HEK293 (cell line): ENCODE results near the gene FBRSL1.

Experiments
- CTCF ChIA-PET: fragments of 350-600 bp; formaldehyde crosslinking; extraction: SDS; loops from one replicate; lab custom pipeline; 2021; ENCODE audit warnings: antibody characterized with exemption; lab: Yijun Ruan, JAX
- POLR2A ChIA-PET: fragments of 300-600 bp; formaldehyde crosslinking; extraction: SDS; loops from one replicate; lab custom pipeline; 2020; ENCODE audit warnings: antibody characterized with exemption, inconsistent platforms; lab: Yijun Ruan, JAX
- H3K27ac ChIP-seq: fragments of 200-500 bp; sonication (Bioruptor generic); 2 replicates; pipeline ENCODE4 v1.5.1; 2014; ENCODE audit warnings: low read depth, low read length, control low read depth, inconsistent platforms; ENCODE audit errors: extremely low read depth
- H3K36me3 ChIP-seq, 2 experiments: fragments of 200-500 bp in 1 of 2; sonication (Bioruptor generic) in 1 of 2; 1 replicate in 1 of 2; 2 replicates in 1 of 2; pipeline ENCODE4 v1.5.1; 2014 to 2017; ENCODE audit warnings: inconsistent platforms in 2 of 2, low read length in 2 of 2; ENCODE audit not compliant: control insufficient read depth in 2 of 2, insufficient read depth in 1 of 2
- H3K4me1 ChIP-seq: fragments of 200-500 bp; sonication (Bioruptor generic); 2 replicates; pipeline ENCODE4 v1.5.1; 2014; ENCODE audit warnings: mild to moderate bottlenecking, low read length, inconsistent platforms; ENCODE audit not compliant: control insufficient read depth, insufficient read depth
- H3K4me3 ChIP-seq: 2 replicates; pipeline ENCODE4 v1.5.1; 2011; ENCODE audit warnings: low read depth, mild to moderate bottlenecking, control low read depth, low read length, moderate library complexity
- H3K9me3 ChIP-seq: fragments of 200-500 bp; sonication (Bioruptor generic); 2 replicates; pipeline ENCODE4 v1.5.1; 2014; ENCODE audit warnings: low read depth, low read length, inconsistent platforms; ENCODE audit not compliant: control insufficient read depth, insufficient read depth
- BCL11A ChIP-seq: fragments of 450-650 bp; formaldehyde crosslinking; IDR thresholded peaks from 2 replicates; pipeline ENCODE4 v1.5.1; 2016; ENCODE audit warnings: low read depth, missing biosample characterization, missing genetic modification characterization
- HOXA7 ChIP-seq: sonication (generic); formaldehyde crosslinking; IDR thresholded peaks from 2 replicates; pipeline ENCODE4 v1.8.1; 2022; ENCODE audit warnings: missing genetic modification reagents, borderline replicate concordance
- KLF10 ChIP-seq: fragments of 450-650 bp; IDR thresholded peaks from 2 replicates; pipeline ENCODE4 v1.5.1; 2018; ENCODE audit warnings: missing biosample characterization, mild to moderate bottlenecking, missing genetic modification characterization
- KLF7 ChIP-seq: fragments of 450-650 bp; formaldehyde crosslinking; IDR thresholded peaks from 2 replicates; pipeline ENCODE4 v1.5.1; 2016; ENCODE audit warnings: missing biosample characterization, missing genetic modification characterization, borderline replicate concordance
- YY2 ChIP-seq: fragments of 450-650 bp; formaldehyde crosslinking; IDR thresholded peaks from 2 replicates; pipeline ENCODE4 v1.5.1; 2016; ENCODE audit warnings: missing biosample characterization, missing genetic modification characterization
- ZBTB48 ChIP-seq: fragments of 450-650 bp; formaldehyde crosslinking; IDR thresholded peaks from 2 replicates; pipeline ENCODE4 v1.5.1; 2016; ENCODE audit warnings: missing biosample characterization, missing genetic modification characterization
- ZEB2 ChIP-seq: fragments of 450-650 bp; formaldehyde crosslinking; IDR thresholded peaks from 2 replicates; pipeline ENCODE4 v1.5.1; 2016; ENCODE audit warnings: missing biosample characterization, missing genetic modification characterization
- ZNF112 ChIP-seq: fragments of 450-650 bp; formaldehyde crosslinking; IDR thresholded peaks from 2 replicates; pipeline ENCODE4 v1.5.0; 2017; ENCODE audit warnings: missing biosample characterization, missing genetic modification characterization
- ZNF133 ChIP-seq: fragments of 450-650 bp; formaldehyde crosslinking; IDR thresholded peaks from 2 replicates; pipeline ENCODE4 v1.5.1; 2016; ENCODE audit warnings: missing biosample characterization, missing genetic modification characterization
- ZNF169 ChIP-seq: fragments of 450-650 bp; formaldehyde crosslinking; IDR thresholded peaks from 2 replicates; pipeline ENCODE4 v1.5.1; 2016; ENCODE audit warnings: missing biosample characterization, missing genetic modification characterization
- ZNF174 ChIP-seq: fragments of 450-650 bp; formaldehyde crosslinking; IDR thresholded peaks from 2 replicates; pipeline ENCODE4 v1.5.0; 2017; ENCODE audit warnings: missing biosample characterization, mild to moderate bottlenecking, missing genetic modification characterization
- ZNF223 ChIP-seq: fragments of 450-650 bp; formaldehyde crosslinking; IDR thresholded peaks from 2 replicates; pipeline ENCODE4 v1.5.1; 2016; ENCODE audit warnings: missing biosample characterization, missing genetic modification characterization
- ZNF239 ChIP-seq: fragments of 450-650 bp; formaldehyde crosslinking; IDR thresholded peaks from 2 replicates; pipeline ENCODE4 v1.5.1; 2016; ENCODE audit warnings: missing biosample characterization, missing genetic modification characterization
- ZNF366 ChIP-seq: fragments of 450-650 bp; formaldehyde crosslinking; conservative IDR thresholded peaks from 2 replicates; pipeline ENCODE4 v1.5.1; 2016; ENCODE audit warnings: missing biosample characterization, missing genetic modification characterization
- ZNF510 ChIP-seq: fragments of 450-650 bp; formaldehyde crosslinking; IDR thresholded peaks from 2 replicates; pipeline ENCODE4 v1.5.1; 2018; ENCODE audit warnings: mild to moderate bottlenecking, missing genetic modification characterization, missing biosample characterization; ENCODE audit not compliant: insufficient replicate concordance
- ZNF549 ChIP-seq: fragments of 450-650 bp; IDR thresholded peaks from 2 replicates; pipeline ENCODE4 v1.5.1; 2018; ENCODE audit warnings: missing biosample characterization, missing genetic modification characterization, mild to moderate bottlenecking, inconsistent platforms, moderate library complexity
- ZNF555 ChIP-seq: fragments of 450-650 bp; formaldehyde crosslinking; conservative IDR thresholded peaks from 2 replicates; pipeline ENCODE4 v1.5.1; 2017; ENCODE audit warnings: missing biosample characterization, mild to moderate bottlenecking, missing genetic modification characterization, inconsistent platforms
- ZNF585B ChIP-seq: fragments of 450-650 bp; formaldehyde crosslinking; IDR thresholded peaks from 2 replicates; pipeline ENCODE4 v1.5.1; 2016; ENCODE audit warnings: missing biosample characterization, missing genetic modification characterization
- ZNF664 ChIP-seq: fragments of 450-650 bp; formaldehyde crosslinking; IDR thresholded peaks from 2 replicates; pipeline ENCODE4 v1.5.1; 2016; ENCODE audit warnings: missing biosample characterization, missing genetic modification characterization
- ZXDB ChIP-seq: fragments of 450-650 bp; formaldehyde crosslinking; IDR thresholded peaks from 2 replicates; pipeline ENCODE4 v1.5.1; 2016; ENCODE audit warnings: missing biosample characterization, missing genetic modification characterization
- TF ChIP-seq, protein P1 (sequence below): fragments of 450-650 bp; formaldehyde crosslinking; IDR thresholded peaks from 2 replicates; pipeline ENCODE4 v1.5.1; 2016; ENCODE audit warnings: missing biosample characterization, missing genetic modification characterization
- TF ChIP-seq, protein P2 (sequence below): fragments of 450-650 bp; formaldehyde crosslinking; IDR thresholded peaks from 2 replicates; pipeline ENCODE4 v1.5.1; 2017; ENCODE audit warnings: missing biosample characterization, missing genetic modification characterization

Gene FBRSL1

DNA sequence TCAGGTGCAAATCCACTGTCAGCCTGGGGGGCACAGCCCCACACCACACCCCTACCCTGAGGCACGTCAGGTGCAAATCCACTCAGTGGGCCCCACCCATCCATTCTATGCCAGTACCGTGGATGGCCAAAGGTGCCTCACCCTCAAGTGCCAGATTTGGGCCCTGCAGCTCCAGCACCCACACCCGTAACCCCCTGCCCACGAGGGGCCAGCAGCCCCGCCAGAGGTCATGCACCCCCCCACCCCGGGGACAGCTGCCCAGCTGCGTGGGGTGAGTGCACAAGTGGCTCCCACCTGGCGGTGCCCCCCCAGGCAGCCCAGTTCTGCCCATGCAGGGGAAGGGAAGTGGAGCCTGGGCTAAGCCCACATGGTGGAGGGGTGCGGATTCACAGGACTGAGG is 51.2 kb downstream of the FBRSL1 start (continued):
- TF ChIP-seq, protein P1, sequence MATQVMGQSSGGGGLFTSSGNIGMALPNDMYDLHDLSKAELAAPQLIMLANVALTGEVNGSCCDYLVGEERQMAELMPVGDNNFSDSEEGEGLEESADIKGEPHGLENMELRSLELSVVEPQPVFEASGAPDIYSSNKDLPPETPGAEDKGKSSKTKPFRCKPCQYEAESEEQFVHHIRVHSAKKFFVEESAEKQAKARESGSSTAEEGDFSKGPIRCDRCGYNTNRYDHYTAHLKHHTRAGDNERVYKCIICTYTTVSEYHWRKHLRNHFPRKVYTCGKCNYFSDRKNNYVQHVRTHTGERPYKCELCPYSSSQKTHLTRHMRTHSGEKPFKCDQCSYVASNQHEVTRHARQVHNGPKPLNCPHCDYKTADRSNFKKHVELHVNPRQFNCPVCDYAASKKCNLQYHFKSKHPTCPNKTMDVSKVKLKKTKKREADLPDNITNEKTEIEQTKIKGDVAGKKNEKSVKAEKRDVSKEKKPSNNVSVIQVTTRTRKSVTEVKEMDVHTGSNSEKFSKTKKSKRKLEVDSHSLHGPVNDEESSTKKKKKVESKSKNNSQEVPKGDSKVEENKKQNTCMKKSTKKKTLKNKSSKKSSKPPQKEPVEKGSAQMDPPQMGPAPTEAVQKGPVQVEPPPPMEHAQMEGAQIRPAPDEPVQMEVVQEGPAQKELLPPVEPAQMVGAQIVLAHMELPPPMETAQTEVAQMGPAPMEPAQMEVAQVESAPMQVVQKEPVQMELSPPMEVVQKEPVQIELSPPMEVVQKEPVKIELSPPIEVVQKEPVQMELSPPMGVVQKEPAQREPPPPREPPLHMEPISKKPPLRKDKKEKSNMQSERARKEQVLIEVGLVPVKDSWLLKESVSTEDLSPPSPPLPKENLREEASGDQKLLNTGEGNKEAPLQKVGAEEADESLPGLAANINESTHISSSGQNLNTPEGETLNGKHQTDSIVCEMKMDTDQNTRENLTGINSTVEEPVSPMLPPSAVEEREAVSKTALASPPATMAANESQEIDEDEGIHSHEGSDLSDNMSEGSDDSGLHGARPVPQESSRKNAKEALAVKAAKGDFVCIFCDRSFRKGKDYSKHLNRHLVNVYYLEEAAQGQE (tag by site-specific recombination): no peak
- TF ChIP-seq YY2 (tag by site-specific recombination) (no peak), ZNF366 (no peak), ZEB2 (no peak)

DNA sequence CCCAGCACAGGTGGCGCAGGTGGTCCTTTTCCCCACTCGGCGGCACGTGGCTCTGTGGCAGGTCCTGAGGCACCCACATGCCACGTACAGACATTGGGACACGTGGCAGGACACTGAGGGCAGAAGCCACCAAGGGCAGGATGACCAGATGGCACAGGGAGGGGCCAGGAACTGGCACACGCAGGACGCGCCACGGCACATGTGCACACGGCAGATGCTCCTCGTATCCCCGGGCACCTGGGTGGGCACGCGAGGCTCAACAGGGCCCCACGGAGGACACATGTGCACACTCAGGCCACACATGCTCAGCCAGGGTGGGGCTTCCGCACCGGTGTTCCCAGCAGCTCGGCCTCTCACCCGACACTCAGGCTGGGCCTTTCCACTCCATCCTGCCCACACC is 52.0 kb downstream of the FBRSL1 start:
- no peaks in the 10 kb centered on the region for H3K9me3 ChIP-seq
- no peaks in the 10 kb centered on the region for H3K36me3 ChIP-seq
- TF ChIP-seq KLF7 (no peak), ZNF585B (no peak), ZNF169 (no peak), ZXDB (no peak), ZNF510 (tag by site-specific recombination) (no peak), KLF10 (tag by site-specific recombination) (no peak), ZNF549 (tag by site-specific recombination) (no peak), ZNF174 (no peak), ZNF133 (tag by site-specific recombination) (no peak)

DNA sequence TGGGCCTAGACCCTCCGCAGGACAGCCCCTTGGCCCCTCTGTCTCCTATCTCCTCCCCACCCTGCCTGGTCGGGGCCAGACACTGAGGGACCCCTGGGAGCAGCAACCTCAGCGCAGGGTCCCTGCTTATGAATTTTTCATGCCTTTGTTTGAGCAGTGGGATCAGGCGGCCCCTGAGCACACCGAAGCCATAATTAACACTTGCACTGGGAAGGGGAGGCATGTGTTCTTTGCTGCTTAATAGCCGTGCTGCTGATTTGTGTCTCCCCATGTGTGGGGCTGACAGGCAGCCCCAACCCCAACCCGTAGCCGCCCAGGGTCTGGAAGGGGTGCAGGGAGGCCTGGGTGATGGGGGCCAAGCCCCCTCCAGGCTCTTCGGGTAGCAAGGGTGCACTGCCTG is 52.7 kb downstream of the FBRSL1 start:
- ChIA-PET POLR2A (no interaction called here), CTCF (no interaction called here)
- Histone ChIP-seq H3K36me3 (no peaks in the 10 kb centered on the region), H3K4me1 (no peaks in the 10 kb centered on the region), H3K9me3 (no peaks in the 10 kb centered on the region), H3K4me3 (no peak overlapping the region), H3K27ac (no peak overlapping the region)
- TF ChIP-seq BCL11A (tag by site-specific recombination): no peak
- TF ChIP-seq ZNF239 (tag by site-specific recombination): no peak
- no peak for TF ChIP-seq ZNF664 (tag by site-specific recombination)
- TF ChIP-seq ZBTB48 (tag by site-specific recombination): no peak
- TF ChIP-seq ZNF223 (tag by site-specific recombination): no peak
- TF ChIP-seq ZNF555 (tag by site-specific recombination): no peak
- no peak for TF ChIP-seq ZNF112 (tag by site-specific recombination)
- TF ChIP-seq, protein P2, sequence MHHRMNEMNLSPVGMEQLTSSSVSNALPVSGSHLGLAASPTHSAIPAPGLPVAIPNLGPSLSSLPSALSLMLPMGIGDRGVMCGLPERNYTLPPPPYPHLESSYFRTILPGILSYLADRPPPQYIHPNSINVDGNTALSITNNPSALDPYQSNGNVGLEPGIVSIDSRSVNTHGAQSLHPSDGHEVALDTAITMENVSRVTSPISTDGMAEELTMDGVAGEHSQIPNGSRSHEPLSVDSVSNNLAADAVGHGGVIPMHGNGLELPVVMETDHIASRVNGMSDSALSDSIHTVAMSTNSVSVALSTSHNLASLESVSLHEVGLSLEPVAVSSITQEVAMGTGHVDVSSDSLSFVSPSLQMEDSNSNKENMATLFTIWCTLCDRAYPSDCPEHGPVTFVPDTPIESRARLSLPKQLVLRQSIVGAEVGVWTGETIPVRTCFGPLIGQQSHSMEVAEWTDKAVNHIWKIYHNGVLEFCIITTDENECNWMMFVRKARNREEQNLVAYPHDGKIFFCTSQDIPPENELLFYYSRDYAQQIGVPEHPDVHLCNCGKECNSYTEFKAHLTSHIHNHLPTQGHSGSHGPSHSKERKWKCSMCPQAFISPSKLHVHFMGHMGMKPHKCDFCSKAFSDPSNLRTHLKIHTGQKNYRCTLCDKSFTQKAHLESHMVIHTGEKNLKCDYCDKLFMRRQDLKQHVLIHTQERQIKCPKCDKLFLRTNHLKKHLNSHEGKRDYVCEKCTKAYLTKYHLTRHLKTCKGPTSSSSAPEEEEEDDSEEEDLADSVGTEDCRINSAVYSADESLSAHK (tag by site-specific recombination): no peak
- no peak for TF ChIP-seq HOXA7

More for the DNA sequence above, 52.0 kb downstream of the FBRSL1 start:
- CTCF ChIA-PET: no interaction called here
- POLR2A ChIA-PET: no interaction called here
- no peak overlapping the region for H3K27ac ChIP-seq
- H3K4me3 ChIP-seq: no peak overlapping the region
- H3K4me1 ChIP-seq: no peaks in the 10 kb centered on the region
